ENCODE measurements around the gene HOXA10. TPM values are rescaled to one million over a fixed set of nuclear protein-coding genes. Genes with fewer than 3 reads are reported as not detected.

The HOXA10 gene
- total RNA-seq, 1 experiment from 2014 or later, result 19.6 TPM

DNA sequence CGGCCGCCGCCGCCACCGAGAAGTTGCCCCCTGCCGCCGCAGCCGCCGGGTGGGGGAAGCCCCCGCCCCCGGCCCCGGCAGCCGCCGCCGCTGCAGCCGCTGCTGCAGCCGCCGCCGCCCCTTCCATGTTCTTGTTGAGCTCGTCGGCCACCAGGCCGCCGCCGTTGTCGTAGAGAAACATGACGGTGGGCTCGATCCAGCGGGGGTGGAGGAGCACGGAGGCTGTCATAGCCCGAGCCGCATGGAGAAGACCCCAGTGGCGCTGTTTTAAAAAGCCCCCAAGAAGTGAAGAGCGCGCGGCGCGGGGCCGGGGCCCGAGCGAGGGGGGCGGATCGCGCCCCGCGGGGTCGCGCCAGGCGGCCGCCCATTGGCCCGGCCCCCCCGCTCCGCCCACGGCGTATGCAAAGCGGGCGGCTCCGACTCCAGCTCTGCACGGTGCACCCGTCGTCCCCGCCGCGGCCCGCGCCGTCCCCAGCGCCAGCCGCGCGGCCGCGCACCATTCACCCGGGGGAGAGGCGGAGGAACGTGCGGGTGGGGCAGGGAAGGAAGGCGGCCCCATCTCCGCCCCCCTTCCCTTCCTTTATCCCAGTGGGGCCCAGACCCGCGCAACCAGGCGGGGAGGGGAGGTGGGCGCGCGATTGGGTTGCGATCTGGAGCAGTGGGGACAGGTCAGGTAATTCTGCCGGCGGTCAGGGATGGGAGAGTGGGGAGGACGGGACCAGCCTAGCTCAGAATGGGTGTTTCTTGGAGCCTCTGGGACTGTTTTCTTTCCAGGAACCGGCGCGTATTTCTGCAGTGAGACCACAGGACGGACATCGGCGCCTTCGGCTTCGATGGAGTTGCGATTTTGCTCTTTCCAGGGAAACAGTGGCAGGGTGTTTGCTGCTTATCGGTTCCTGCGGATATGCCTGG lies 26.0 kb upstream of the HOXA10 start, which contains the start of gene HOXA13:
Gene HOXA13, minus strand, starts transcription at position 243 of the 912 bp plus-strand sequence. Its CDS starts 14 bp downstream, at position 229.
- POLR2A ChIA-PET, result no interaction called here
- RAD21 ChIA-PET (ENCODE audit: low non-redundant PET in 1 of 2, low total read pairs in 2 of 2, uncharacterized antibody in 2 of 2, unreplicated experiment in 2 of 2), result interaction anchor here in 1 of 2 experiments (1.3 kb wide), 1 partner anchor 721 kb away, joined by 4 read pairs; no protein-coding TSS in a partner anchor
- Histone ChIP-seq H3K4me3 (replicated peaks in 1 of 2; ENCODE audit: low read depth in 1 of 2, low read length in 2 of 2) (peak within 1 kb of the TSS; percentile 64 to 73), H3K27me3 (ENCODE audit: insufficient read depth, low read length) (no peaks in the 10 kb centered on the region), H3K79me2 (ENCODE audit: insufficient read depth, low read length) (no peaks in the 10 kb centered on the region), H3K4me1 (ENCODE audit: control insufficient read depth in 1 of 2, insufficient read depth in 2 of 2, low read length in 2 of 2) (peaks cover 0 to 24% of the 10 kb centered on the region in 2 experiments; a peak in 3 of 4 replicates), H3K36me3 (ENCODE audit: control insufficient read depth in 1 of 2, insufficient read depth in 2 of 2, low read length in 2 of 2) (no peaks in the 10 kb centered on the region), H4K20me1 (ENCODE audit: insufficient read depth) (no peaks in the 10 kb centered on the region), H3K4me2 (ENCODE audit: low read length) (peak within 1 kb of the TSS; percentile 95), H3K9me2 (ENCODE audit: insufficient read depth) (no peaks in the 10 kb centered on the region), H3K27ac (ENCODE audit: low read depth, low read length) (peak within 1 kb of the TSS; percentile 49; the same call in 1 of the 2 replicates), H3K9ac (ENCODE audit: low read length) (peak within 1 kb of the TSS; percentile 71), H2AFZ (ENCODE audit: low read depth, low read length, poor library complexity, severe bottlenecking) (peak within 1 kb of the TSS; percentile 77), H3K9me3 (ENCODE audit: control insufficient read depth in 1 of 2, insufficient read depth in 1 of 2, low read depth in 1 of 2, low read length in 2 of 2) (no peaks in the 10 kb centered on the region)
- no TSS peak for BruUV-seq (replicated peaks)
- DNase-seq (ENCODE audit: low read depth, low spot score), result peak; percentile 48
- CTCF ChIA-PET, result interaction anchor here (1.0 to 2.6 kb wide), 7 partner anchors 9 to 897 kb away, joined by 3 to 11 read pairs (median 5); no protein-coding TSS in a partner anchor
- intact Hi-C loops (cut with micrococcal nuclease), result loop anchor here (5.0 to 10.0 kb wide), 3 partner anchors 545 to 1425 kb away; partner anchors contain the start of gene TAX1BP1
- ATAC-seq, result peak; percentile 92
- TF ChIP-seq EGR1 (IDR thresholded peaks at IDR 0.05; ENCODE audit: low read depth), result no peak
- TF ChIP-seq, protein P1, sequence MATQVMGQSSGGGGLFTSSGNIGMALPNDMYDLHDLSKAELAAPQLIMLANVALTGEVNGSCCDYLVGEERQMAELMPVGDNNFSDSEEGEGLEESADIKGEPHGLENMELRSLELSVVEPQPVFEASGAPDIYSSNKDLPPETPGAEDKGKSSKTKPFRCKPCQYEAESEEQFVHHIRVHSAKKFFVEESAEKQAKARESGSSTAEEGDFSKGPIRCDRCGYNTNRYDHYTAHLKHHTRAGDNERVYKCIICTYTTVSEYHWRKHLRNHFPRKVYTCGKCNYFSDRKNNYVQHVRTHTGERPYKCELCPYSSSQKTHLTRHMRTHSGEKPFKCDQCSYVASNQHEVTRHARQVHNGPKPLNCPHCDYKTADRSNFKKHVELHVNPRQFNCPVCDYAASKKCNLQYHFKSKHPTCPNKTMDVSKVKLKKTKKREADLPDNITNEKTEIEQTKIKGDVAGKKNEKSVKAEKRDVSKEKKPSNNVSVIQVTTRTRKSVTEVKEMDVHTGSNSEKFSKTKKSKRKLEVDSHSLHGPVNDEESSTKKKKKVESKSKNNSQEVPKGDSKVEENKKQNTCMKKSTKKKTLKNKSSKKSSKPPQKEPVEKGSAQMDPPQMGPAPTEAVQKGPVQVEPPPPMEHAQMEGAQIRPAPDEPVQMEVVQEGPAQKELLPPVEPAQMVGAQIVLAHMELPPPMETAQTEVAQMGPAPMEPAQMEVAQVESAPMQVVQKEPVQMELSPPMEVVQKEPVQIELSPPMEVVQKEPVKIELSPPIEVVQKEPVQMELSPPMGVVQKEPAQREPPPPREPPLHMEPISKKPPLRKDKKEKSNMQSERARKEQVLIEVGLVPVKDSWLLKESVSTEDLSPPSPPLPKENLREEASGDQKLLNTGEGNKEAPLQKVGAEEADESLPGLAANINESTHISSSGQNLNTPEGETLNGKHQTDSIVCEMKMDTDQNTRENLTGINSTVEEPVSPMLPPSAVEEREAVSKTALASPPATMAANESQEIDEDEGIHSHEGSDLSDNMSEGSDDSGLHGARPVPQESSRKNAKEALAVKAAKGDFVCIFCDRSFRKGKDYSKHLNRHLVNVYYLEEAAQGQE (IDR thresholded peaks at IDR 0.05; ENCODE audit: low read depth), result no peak
- 0 out of 2 replicates have a peak, but pooled peaks have one; percentile 2 for TF ChIP-seq ZFX (IDR thresholded peaks at IDR 0.05)
- TF ChIP-seq ELF1 (IDR thresholded peaks at IDR 0.05; ENCODE audit: borderline replicate concordance, low read depth), result no peak
- no peak for TF ChIP-seq CEBPB (IDR thresholded peaks at IDR 0.05; ENCODE audit: low read depth)
- TF ChIP-seq JUND (IDR thresholded peaks at IDR 0.05), result no peak
- no peak for TF ChIP-seq EZH2 (IDR thresholded peaks at IDR 0.05)
- TF ChIP-seq, protein P2, sequence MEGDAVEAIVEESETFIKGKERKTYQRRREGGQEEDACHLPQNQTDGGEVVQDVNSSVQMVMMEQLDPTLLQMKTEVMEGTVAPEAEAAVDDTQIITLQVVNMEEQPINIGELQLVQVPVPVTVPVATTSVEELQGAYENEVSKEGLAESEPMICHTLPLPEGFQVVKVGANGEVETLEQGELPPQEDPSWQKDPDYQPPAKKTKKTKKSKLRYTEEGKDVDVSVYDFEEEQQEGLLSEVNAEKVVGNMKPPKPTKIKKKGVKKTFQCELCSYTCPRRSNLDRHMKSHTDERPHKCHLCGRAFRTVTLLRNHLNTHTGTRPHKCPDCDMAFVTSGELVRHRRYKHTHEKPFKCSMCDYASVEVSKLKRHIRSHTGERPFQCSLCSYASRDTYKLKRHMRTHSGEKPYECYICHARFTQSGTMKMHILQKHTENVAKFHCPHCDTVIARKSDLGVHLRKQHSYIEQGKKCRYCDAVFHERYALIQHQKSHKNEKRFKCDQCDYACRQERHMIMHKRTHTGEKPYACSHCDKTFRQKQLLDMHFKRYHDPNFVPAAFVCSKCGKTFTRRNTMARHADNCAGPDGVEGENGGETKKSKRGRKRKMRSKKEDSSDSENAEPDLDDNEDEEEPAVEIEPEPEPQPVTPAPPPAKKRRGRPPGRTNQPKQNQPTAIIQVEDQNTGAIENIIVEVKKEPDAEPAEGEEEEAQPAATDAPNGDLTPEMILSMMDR (IDR thresholded peaks at IDR 0.05 in 2 of 3, conservative IDR thresholded peaks at IDR 0.05 in 1 of 3; ENCODE audit: borderline replicate concordance in 1 of 3, insufficient read depth in 1 of 3, low read depth in 2 of 3, low read length in 2 of 3), result no peak
- peak; percentile 34 for TF ChIP-seq POLR2A (IDR thresholded peaks at IDR 0.05; ENCODE audit: borderline replicate concordance, extremely low read depth, insufficient read depth, insufficient read length)
- TF ChIP-seq MAX (IDR thresholded peaks at IDR 0.05), result peak; percentile 64
- TF ChIP-seq, protein P3, sequence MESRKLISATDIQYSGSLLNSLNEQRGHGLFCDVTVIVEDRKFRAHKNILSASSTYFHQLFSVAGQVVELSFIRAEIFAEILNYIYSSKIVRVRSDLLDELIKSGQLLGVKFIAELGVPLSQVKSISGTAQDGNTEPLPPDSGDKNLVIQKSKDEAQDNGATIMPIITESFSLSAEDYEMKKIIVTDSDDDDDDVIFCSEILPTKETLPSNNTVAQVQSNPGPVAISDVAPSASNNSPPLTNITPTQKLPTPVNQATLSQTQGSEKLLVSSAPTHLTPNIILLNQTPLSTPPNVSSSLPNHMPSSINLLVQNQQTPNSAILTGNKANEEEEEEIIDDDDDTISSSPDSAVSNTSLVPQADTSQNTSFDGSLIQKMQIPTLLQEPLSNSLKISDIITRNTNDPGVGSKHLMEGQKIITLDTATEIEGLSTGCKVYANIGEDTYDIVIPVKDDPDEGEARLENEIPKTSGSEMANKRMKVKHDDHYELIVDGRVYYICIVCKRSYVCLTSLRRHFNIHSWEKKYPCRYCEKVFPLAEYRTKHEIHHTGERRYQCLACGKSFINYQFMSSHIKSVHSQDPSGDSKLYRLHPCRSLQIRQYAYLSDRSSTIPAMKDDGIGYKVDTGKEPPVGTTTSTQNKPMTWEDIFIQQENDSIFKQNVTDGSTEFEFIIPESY (IDR thresholded peaks at IDR 0.05; ENCODE audit: extremely low read depth, insufficient replicate concordance, low read length), result no peak
- no peak for TF ChIP-seq YY1 (IDR thresholded peaks at IDR 0.05; ENCODE audit: extremely low read depth, insufficient replicate concordance, low read depth, low read length)
- no peak for TF ChIP-seq ATF3 (IDR thresholded peaks at IDR 0.05)
- TF ChIP-seq SP1 (IDR thresholded peaks at IDR 0.05; ENCODE audit: low read depth), result no peak
- TF ChIP-seq SIN3A (IDR thresholded peaks at IDR 0.05; ENCODE audit: low read depth), result no peak
- TF ChIP-seq FOSL1 (IDR thresholded peaks at IDR 0.05; ENCODE audit: low read depth), result no peak
- TF ChIP-seq TCF7L2 (IDR thresholded peaks at IDR 0.05; ENCODE audit: borderline replicate concordance, extremely low read depth, insufficient read depth, insufficient read length), result peak; percentile 36
- TF ChIP-seq ZNF274 (IDR thresholded peaks at IDR 0.05; ENCODE audit: low read depth, low read length), result no peak
